ENCODE measurements around the gene TARBP2. TPM values are rescaled to one million over a fixed set of nuclear protein-coding genes. Genes with fewer than 3 reads are reported as not detected.

TARBP2 gene
- total RNA-seq, 4 donors from 2014 or later, result 25.9 to 34.1 (median 31.0) TPM

- DNase-seq (ENCODE audit: low spot score in 2 of 2), result no peak
- 70 to 74% methylated on average over 2 of the region's 2 CpGs for WGBS, 2 donors
- intact Hi-C loops (cut with DNase I; ENCODE audit: low total_unique reads), result loop anchor here (10.0 kb wide), 1 partner anchor 47 kb away; no protein-coding TSS in a partner anchor
- no peak overlapping the region for H3K4me3 ChIP-seq (ENCODE audit: low read depth, poor library complexity, severe bottlenecking)
- no peak for TF ChIP-seq CTCF (IDR thresholded peaks at IDR 0.05)
- no peak for TF ChIP-seq POLR2A (IDR thresholded peaks at IDR 0.05)
Observed at GRCh38 chr12:53467880-53468279, 33.2 kb upstream of the TARBP2 start.

GRCh38 chr12:53468282-53468681 is 32.8 kb upstream of the TARBP2 start:
- DNase-seq (ENCODE audit: low spot score in 2 of 2), result no peak
- WGBS, 2 donors, result 80 to 86% methylated on average over 1 of the region's 1 CpG
- no peak overlapping the region for H3K4me3 ChIP-seq (ENCODE audit: low read depth, poor library complexity, severe bottlenecking)
- TF ChIP-seq POLR2A (IDR thresholded peaks at IDR 0.05) (no peak), CTCF (IDR thresholded peaks at IDR 0.05) (no peak)
- intact Hi-C loops (cut with DNase I; ENCODE audit: low total_unique reads), result loop anchor here (10.0 kb wide), 1 partner anchor 47 kb away; no protein-coding TSS in a partner anchor

GRCh38 chr12:53472056-53472582 is 29.0 kb upstream of the TARBP2 start:
- intact Hi-C loops (cut with DNase I; ENCODE audit: low total_unique reads), result no loop called here
- TF ChIP-seq POLR2A (IDR thresholded peaks at IDR 0.05), result no peak
- no peak for TF ChIP-seq CTCF (IDR thresholded peaks at IDR 0.05)
- DNase-seq (ENCODE audit: low spot score in 2 of 2), result no peak
- H3K4me3 ChIP-seq (ENCODE audit: low read depth, poor library complexity, severe bottlenecking), result no peak overlapping the region
- 82 to 100% methylated on average over 1 of the region's 1 CpG for WGBS, 2 donors

GRCh38 chr12:53474077-53474476 is 27.0 kb upstream of the TARBP2 start:
- TF ChIP-seq CTCF (IDR thresholded peaks at IDR 0.05) (no peak), POLR2A (IDR thresholded peaks at IDR 0.05) (no peak)
- WGBS, 2 donors, result 75 to 83% methylated on average over 2 of the region's 2 CpGs
- intact Hi-C loops (cut with DNase I; ENCODE audit: low total_unique reads), result no loop called here
- H3K4me3 ChIP-seq (ENCODE audit: low read depth, poor library complexity, severe bottlenecking), result no peak overlapping the region
- no peak for DNase-seq (ENCODE audit: low spot score in 2 of 2)

- no peak for DNase-seq (ENCODE audit: low spot score in 2 of 2)
- H3K4me3 ChIP-seq (ENCODE audit: low read depth, poor library complexity, severe bottlenecking), result no peak overlapping the region
- WGBS, 2 donors, result 73 to 81% methylated on average over 13 of the region's 13 CpGs
- no peak for TF ChIP-seq CTCF (IDR thresholded peaks at IDR 0.05)
- intact Hi-C loops (cut with DNase I; ENCODE audit: low total_unique reads), result no loop called here
Observed at GRCh38 chr12:53474819-53475218, 26.3 kb upstream of the TARBP2 start.

GRCh38 chr12:53476769-53477209 is 24.3 kb upstream of the TARBP2 start:
- WGBS, 2 donors, result 70 to 81% methylated on average over 2 of the region's 2 CpGs
- DNase-seq (ENCODE audit: low spot score in 2 of 2), result no peak
- TF ChIP-seq POLR2A (IDR thresholded peaks at IDR 0.05), result no peak
- TF ChIP-seq CTCF (IDR thresholded peaks at IDR 0.05), result no peak
- H3K4me3 ChIP-seq (ENCODE audit: low read depth, poor library complexity, severe bottlenecking), result no peak overlapping the region
- intact Hi-C loops (cut with DNase I; ENCODE audit: low total_unique reads), result no loop called here

Data from lower leg skin (tissue), 4 donors.